CD1c-positive myeloid dendritic cell (primary cell): Measurements from ENCODE around the gene EIF3D.

Source experiments
- DNase-seq: peaks from one replicate; pipeline ENCODE4 v3.0.0-alpha.2; 2016; ENCODE audit errors: extremely low spot score

EIF3D gene

DNA sequence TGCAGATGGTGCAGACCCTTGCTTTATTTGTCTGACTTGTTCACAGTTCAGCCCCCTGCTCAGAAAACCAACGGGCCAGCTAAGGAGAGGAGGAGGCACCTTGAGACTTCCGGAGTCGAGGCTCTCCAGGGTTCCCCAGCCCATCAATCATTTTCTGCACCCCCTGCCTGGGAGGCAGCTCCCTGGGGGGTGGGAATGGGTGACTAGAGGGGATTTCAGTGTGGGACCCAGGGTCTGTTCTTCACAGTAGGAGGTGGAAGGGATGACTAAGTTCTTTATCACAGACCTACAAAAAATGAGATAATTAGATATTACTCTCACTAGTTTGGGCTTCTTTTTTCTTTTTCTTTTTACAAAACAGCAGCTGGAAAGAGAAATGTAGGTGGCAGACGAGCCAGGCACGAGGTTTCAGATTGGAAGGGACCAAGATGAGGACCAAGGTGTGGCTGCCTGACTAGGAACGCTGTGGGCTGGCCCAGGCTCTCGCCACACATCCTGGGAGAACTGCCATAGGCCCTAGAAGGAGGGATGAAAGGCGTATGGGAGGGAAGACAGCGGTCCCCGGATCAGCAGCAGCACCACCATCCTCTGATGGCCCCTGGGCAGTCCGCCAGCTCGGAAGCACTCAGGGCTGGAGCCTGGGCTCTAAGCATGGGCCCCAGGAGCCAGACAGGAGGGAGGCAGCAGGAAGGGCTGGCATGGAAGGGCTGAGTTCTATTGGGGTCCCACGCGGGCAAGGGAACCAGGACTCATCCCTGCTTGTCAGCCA, 61.7 kb downstream of the EIF3D start:
- no peak for DNase-seq

DNA sequence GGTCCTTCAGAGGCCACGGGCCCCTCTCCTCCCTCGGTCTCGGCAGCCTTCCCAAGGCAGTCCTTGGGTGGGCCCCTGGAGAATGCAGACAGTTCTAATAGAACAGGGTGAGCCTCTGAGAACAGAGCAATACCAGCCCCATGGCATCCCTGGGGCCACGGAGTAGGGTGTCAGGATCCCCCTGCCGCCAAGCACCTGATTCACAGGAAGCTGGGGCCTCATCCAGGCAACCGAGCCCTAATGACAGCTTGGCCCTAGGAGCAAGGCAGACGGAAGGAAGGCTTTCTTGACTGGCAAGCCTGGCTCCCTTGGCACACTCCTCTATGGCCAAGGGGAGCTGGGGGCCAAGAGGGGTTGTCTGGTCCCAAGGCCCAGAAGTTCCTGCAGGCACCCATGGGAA, 62.7 kb downstream of the EIF3D start:
- no peak for DNase-seq

DNA sequence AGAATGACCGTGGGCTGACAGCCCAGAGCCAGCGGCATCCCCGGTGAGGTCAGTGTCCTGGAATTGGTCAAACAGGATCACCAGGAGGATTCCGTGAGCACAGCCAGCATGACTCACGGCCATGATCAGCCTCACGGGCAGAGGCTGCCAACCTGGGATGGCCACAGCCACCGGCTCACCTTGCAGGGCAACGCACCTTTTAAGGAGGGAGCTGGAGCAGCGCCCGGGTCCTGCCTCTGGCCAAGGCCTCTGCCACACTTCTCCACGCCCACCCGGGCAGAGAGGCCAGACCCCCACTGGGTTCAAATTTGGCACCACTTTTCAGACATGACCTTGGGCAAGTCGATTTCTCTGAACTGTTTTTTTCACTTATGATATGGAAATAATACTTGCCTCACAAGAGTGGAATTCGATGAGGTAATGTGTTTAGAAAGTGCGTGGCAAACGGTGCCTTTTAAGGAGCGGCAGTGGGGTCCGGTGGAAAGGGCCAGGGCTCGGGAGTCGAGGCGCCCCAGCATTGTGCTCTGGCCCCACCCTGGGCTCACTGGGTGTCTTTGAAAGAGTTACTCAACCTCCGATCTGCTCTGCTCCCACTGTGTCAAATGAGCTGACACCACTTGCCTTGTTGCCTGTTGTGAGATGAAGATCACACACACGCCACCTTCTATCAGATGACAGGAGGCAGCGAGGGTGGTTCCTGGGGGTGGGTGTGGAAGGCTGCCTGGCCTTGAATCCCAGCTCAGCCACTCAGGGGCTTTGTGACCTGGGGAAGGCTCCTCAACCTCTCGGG, 63.5 kb downstream of the EIF3D start:
- DNase-seq: no peak

DNA sequence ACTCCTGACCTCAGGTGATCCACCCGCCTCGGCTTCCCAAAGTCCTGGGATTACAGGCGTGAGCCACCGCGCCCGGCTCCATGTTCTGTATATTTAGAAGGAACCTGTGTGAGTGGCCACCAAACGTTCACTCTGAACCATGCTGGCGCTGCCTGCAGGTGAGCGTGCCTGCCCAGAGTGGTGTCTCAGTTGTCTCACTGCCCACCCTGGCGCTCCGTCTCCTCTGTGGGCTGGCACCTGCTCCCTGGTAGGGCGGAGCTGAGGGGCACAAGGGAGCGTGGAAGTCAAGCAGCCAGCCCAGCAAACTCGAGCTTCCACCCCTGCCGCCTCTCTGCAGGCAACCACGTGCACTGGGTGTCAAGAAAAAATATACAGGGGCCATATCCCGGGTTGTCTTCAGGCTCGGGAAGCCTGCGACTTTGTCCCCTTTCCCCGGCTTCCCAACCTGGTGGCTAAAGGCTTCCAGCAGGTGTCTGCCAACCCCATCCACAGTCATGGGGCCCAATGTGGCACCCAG, 64.2 kb downstream of the EIF3D start:
- DNase-seq: no peak

DNA sequence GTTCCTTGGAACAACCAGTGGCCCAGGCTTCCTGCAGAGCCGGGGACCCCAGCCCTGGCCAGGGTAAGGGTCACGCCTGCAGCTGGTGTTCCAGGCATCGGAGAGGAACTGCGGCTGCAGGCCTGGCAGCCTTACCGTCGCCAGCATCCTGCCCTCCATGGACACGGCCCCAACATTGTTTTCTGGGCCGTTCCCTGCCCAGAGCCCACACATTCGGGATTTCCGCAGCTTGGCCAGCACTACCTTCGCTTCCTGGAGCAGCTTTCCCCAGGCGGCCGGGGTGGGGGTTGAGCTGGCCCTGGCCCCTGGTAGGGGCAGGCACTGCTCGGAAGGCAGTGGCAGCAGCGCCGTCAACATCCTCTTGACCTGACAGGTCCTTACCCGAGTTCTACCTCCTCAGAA, 65.2 kb downstream of the EIF3D start:
- DNase-seq: no peak

DNA sequence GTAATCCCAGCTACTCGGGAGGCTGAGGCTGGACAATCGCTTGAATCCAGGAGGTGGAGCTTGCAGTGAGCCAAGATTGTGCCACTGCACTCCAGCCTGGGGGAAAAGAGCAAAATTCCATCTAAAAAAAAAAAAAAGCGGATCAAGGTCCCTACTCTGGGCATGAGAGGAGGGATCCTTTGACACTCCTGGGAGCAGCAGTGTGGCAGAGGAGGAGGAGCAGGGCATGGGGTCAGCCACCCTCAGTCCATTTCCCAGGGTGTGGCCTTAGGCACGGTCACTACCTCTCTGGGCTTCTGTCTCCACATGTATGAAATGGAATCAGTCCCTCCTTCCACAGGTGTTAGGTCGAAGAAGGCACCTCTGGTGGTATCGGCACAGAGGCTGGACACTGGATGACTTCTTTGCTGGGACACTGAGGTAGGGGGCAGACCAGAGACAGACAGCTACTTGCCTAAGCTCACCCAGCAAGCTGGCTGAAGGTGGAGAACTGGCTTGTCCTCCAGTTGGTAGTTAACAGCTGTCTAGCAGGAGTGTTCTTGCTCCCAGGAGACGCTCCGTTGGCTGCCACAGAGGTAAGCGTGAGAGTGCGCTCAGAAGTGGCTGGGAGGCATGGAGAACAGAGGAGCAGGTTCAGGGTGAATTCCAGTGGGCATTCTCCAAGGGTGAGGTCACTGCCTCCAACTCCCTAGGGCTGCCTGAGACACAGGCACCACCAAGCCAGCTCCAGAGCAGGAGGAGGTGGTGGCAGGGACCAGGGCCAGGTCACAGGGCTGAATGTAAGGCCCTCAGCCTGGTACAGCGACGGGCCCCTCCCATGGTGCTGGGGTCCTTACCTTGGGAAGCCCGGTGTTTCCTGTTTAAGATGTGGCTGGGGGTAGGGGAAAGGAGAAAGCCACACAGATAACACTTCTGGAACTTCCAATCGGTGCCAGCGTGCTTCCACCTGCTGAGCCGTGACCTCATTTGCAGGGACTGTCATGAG, 67.0 kb downstream of the EIF3D start:
- no peak for DNase-seq
